Adrenal gland (tissue), 5 donors: ENCODE measurements around the gene ARHGAP10.

Experiments used
- CTCF ChIP-seq, 6 experiments: fragments of 450-650 bp in 4 of 6; fragments of 200-600 bp in 2 of 6; sonication (generic) in 1 of 6; IDR thresholded peaks; 1 replicate in 5 of 6; 2 replicates in 1 of 6; pipeline versions ENCODE4 v1.5.1 to v1.8.0; 2016 to 2021; ENCODE audit warnings: antibody characterized with exemption in 6 of 6, mild to moderate bottlenecking in 2 of 6, moderate library complexity in 1 of 6
- POLR2A ChIP-seq, 2 donors: fragments of 450-650 bp; IDR thresholded peaks; one replicate each; pipeline ENCODE4 v1.6.1; 2017; ENCODE audit warnings: antibody characterized with exemption in 2 of 2, mild to moderate bottlenecking in 2 of 2, moderate library complexity in 1 of 2
- donor health status: DM: no; HTN: no; CAD: no.

GRCh38 chr4:147851135-147851534 is 119.2 kb downstream of the ARHGAP10 start:
- TF ChIP-seq POLR2A (IDR thresholded peaks at IDR 0.05) (no peak), CTCF (IDR thresholded peaks at IDR 0.05) (no peak)
